SK-N-MC (cell line): Measurements from ENCODE around the gene TBX1.

Source experiments
- EZH2 ChIP-seq: fragments of 200-600 bp; sonication (generic); IDR thresholded peaks from one replicate; pipeline ENCODE4 v1.6.1; 2017; ENCODE audit warnings: antibody characterized with exemption
- FOXP2 ChIP-seq: optimal IDR thresholded peaks from 2 replicates; pipeline ENCODE3; 2011; ENCODE audit warnings: mild to moderate bottlenecking, moderate library complexity; ENCODE audit not compliant: insufficient read depth; ENCODE audit errors: extremely low read length, control extremely low read depth
- POLR2AphosphoS5 ChIP-seq: IDR thresholded peaks from 2 replicates; pipeline ENCODE4 v1.6.1; 2012; ENCODE audit warnings: mild to moderate bottlenecking, low read depth, low read length, borderline replicate concordance

DNA sequence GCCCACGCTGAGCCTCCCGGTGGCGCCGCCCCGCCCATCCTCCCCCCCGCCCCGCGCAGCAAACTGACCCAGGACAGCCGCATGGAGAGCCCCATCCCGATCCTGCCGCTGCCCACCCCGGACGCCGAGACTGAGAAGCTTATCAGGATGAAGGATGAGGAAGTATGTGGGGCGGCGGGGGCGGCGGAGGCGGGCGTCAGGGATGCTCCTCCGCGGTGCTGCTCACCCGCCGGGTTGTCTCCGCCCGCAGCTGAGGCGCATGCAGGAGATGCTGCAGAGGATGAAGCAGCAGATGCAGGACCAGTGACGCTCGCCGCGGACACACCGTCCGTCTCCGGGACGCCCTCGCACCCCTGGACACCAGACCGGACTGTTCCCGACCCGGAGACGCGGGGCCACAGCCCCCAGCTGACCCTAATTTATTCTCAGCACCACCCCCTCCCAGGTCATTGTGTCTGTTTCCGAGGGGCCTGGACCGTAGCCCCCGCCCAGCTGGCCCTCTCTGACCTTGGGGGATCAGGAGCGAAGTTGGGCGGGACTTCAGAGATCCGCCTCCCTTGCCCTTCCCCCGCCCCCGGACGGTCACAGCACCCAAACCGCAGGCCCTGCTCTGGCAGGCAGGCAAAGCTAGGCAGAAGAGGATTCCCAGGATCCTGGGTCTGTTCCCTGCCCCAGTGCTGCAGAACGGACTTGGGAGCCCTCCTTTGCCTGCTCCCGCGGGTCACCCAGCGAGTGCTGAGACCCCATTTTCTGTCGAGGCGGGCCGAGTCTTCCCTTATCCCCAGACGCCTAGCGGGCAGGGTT is 38.2 kb upstream of the TBX1 start:
- TF ChIP-seq POLR2AphosphoS5 (no peak), EZH2 (no peak), FOXP2 (no peak)
